ENCODE data around the gene ARHGAP31. TPM values are rescaled to one million over a fixed set of nuclear protein-coding genes. Genes with fewer than 3 reads are reported as not detected.

The ARHGAP31 gene
- total and polyA plus RNA-seq, 10 of the 15 experiments (the other 5 are each of a cell fraction or from before 2014, with no cell fraction given): 0.97 to 29.8 (median 10.3) TPM

DNA sequence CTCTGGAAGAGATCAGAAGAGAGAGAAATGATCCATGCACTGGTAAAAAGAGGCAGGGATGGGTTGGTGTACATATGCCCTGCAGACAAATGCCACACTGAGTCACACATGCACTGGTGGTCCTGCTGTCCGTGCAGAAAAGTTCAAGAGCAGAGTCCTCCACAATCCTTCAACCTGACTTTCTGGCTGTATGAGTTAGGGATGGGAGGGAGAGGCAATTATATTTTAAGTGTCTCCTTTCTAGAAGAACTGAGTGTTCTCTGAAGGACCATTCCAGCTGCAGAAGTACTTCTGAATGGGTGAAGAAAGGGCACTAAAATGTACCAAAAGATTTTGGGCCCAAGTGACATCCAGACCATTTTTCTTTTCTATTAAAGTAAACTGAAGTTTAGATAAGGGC lies 142.8 kb downstream of the ARHGAP31 start:
- no peak overlapping the region for H3K4me2 ChIP-seq (ENCODE audit: control insufficient read depth, insufficient read depth)
- no peak for FAIRE-seq
- H3K27ac ChIP-seq (ENCODE audit: control insufficient read depth, insufficient read depth): no peak overlapping the region
- no peak overlapping the region for H3K4me3 ChIP-seq
- no peaks in the 10 kb centered on the region for H3K4me1 ChIP-seq (ENCODE audit: control insufficient read depth, insufficient read depth, low read length)
- H3K36me3 ChIP-seq (ENCODE audit: control insufficient read depth in 2 of 2, insufficient read depth in 2 of 2, low read length in 1 of 2): peaks cover 2 to 37% of the 10 kb centered on the region in 2 experiments
- ChIA-PET RAD21 (ENCODE audit: unreplicated experiment) (interaction anchor here (1.1 kb wide), 1 partner anchor 21 kb away, joined by 3 read pairs; no protein-coding TSS in a partner anchor), CTCF (interaction anchor here (1.1 kb wide), 1 partner anchor 20 kb away, joined by 3 read pairs; no protein-coding TSS in a partner anchor), SMC1A (ENCODE audit: uncharacterized antibody, unreplicated experiment) (no interaction called here), POLR2A (no interaction called here)
- intact Hi-C loops (cut with micrococcal nuclease; ENCODE audit: unreplicated experiment) (no loop called here), in situ Hi-C loops (cut with MboI) (no loop called here)
- no peaks in the 10 kb centered on the region for H3K79me2 ChIP-seq (ENCODE audit: control insufficient read depth, insufficient read depth, low read length)
- ATAC-seq: no peak
- H3K27me3 ChIP-seq (replicated peaks in 1 of 2; ENCODE audit: control insufficient read depth in 2 of 2, insufficient read depth in 2 of 2, low read length in 1 of 2): no peaks in the 10 kb centered on the region
- no peak for DNase-seq (ENCODE audit: low read depth, low spot score)
- BruUV-seq (replicated peaks): no TSS peak
- no peaks in the 10 kb centered on the region for H4K20me1 ChIP-seq (ENCODE audit: control insufficient read depth, insufficient read depth)
- WGBS (ENCODE audit: insufficient coverage, insufficient replicate concordance, low lambda C conversion rate, missing lambda C conversion rate): 96% methylated on average over 1 of the region's 1 CpG
- no peaks in the 10 kb centered on the region; the same call in 2 of the 3 replicates for H3K9me3 ChIP-seq (replicated peaks; ENCODE audit: control insufficient read depth, insufficient read depth, low read length)
- TF ChIP-seq, protein P1, sequence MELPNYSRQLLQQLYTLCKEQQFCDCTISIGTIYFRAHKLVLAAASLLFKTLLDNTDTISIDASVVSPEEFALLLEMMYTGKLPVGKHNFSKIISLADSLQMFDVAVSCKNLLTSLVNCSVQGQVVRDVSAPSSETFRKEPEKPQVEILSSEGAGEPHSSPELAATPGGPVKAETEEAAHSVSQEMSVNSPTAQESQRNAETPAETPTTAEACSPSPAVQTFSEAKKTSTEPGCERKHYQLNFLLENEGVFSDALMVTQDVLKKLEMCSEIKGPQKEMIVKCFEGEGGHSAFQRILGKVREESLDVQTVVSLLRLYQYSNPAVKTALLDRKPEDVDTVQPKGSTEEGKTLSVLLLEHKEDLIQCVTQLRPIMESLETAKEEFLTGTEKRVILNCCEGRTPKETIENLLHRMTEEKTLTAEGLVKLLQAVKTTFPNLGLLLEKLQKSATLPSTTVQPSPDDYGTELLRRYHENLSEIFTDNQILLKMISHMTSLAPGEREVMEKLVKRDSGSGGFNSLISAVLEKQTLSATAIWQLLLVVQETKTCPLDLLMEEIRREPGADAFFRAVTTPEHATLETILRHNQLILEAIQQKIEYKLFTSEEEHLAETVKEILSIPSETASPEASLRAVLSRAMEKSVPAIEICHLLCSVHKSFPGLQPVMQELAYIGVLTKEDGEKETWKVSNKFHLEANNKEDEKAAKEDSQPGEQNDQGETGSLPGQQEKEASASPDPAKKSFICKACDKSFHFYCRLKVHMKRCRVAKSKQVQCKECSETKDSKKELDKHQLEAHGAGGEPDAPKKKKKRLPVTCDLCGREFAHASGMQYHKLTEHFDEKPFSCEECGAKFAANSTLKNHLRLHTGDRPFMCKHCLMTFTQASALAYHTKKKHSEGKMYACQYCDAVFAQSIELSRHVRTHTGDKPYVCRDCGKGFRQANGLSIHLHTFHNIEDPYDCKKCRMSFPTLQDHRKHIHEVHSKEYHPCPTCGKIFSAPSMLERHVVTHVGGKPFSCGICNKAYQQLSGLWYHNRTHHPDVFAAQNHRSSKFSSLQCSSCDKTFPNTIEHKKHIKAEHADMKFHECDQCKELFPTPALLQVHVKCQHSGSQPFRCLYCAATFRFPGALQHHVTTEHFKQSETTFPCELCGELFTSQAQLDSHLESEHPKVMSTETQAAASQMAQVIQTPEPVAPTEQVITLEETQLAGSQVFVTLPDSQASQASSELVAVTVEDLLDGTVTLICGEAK (IDR thresholded peaks at IDR 0.05; ENCODE audit: borderline replicate concordance): no peak
- TF ChIP-seq YBX1 (IDR thresholded peaks at IDR 0.05) (no peak), ZBED1 (IDR thresholded peaks at IDR 0.05; ENCODE audit: borderline replicate concordance) (no peak), TCF3 (IDR thresholded peaks at IDR 0.05; ENCODE audit: borderline replicate concordance, insufficient read depth, low read depth, low read length) (no peak)
- H3K9ac ChIP-seq (ENCODE audit: control insufficient read depth, insufficient read depth, low read length): no peak overlapping the region
- no peak overlapping the region for H2AFZ ChIP-seq (ENCODE audit: control insufficient read depth, low read depth, low read length)
